ENCODE data around the gene WWOX. TPM values are rescaled to one million over a fixed set of nuclear protein-coding genes. Genes with fewer than 3 reads are reported as not detected.

WWOX gene
- total and polyA plus RNA-seq, 2 of the 4 experiments (the other 2 are of a cell fraction), result 2.7 to 5.4 TPM

GRCh38 chr16:78972006-78972405 is 872.6 kb downstream of the WWOX start:
- in situ Hi-C loops (cut with MboI; ENCODE audit: low sequenced_read_pairs), result no loop called here
- H3K18ac ChIP-seq (ENCODE audit: low read depth, low read length), result no peak overlapping the region
- no peak overlapping the region for H2AK5ac ChIP-seq (ENCODE audit: low read depth, low read length)
- H4K5ac ChIP-seq (ENCODE audit: low read depth, low read length), result no peak overlapping the region
- H3K79me1 ChIP-seq (ENCODE audit: low read depth in 1 of 2, low read length in 2 of 2), result no peaks in the 10 kb centered on the region
- POLR2A ChIA-PET (ENCODE audit: unreplicated experiment), result no interaction called here
- H2BK15ac ChIP-seq (ENCODE audit: low read depth, low read length), result no peak overlapping the region
- H3K23ac ChIP-seq (ENCODE audit: low read depth, low read length), result no peak overlapping the region
- no peak overlapping the region for H3K9ac ChIP-seq (ENCODE audit: low read depth, low read length)
- no TSS peak for BruUV-seq (replicated peaks)
- H3K4me3 ChIP-seq (ENCODE audit: insufficient read depth, low read depth, low read length), result no peak overlapping the region
- H3K56ac ChIP-seq (ENCODE audit: extremely low read depth, insufficient read depth, low read length), result no peak overlapping the region
- H3K9me1 ChIP-seq (ENCODE audit: insufficient read depth, low read length), result no peaks in the 10 kb centered on the region
- no peak overlapping the region for H4K91ac ChIP-seq (ENCODE audit: insufficient read depth, low read depth, low read length)
- DNase-seq (no peak), ATAC-seq (ENCODE audit: low read depth) (no peak)
- H3K4ac ChIP-seq (ENCODE audit: low read depth, low read length), result no peak overlapping the region
- H3K27me3 ChIP-seq (ENCODE audit: control insufficient read depth, insufficient read depth, low read length), result no peaks in the 10 kb centered on the region
- dilution Hi-C loops (cut with HindIII; ENCODE audit: low sequenced_read_pairs, unreplicated experiment), result no loop called here
- no peak overlapping the region for H3K4me2 ChIP-seq (ENCODE audit: low read depth, low read length)
- H3K9me3 ChIP-seq (ENCODE audit: control insufficient read depth, insufficient read depth, low read length), result peaks cover 26% of the 10 kb centered on the region
- CTCF ChIA-PET, result no interaction called here
- no peak overlapping the region for H4K8ac ChIP-seq (ENCODE audit: low read depth in 2 of 2, low read length in 2 of 2)
- no peak overlapping the region for H2BK120ac ChIP-seq (ENCODE audit: low read depth, low read length)
- H4K20me1 ChIP-seq (ENCODE audit: insufficient read depth, low read length), result no peaks in the 10 kb centered on the region
- intact Hi-C loops (cut with micrococcal nuclease), result no loop called here
- WGBS, 2 experiments (ENCODE audit: extremely low coverage in 2 of 2, insufficient read length in 1 of 2), result no CpG with 5 or more reads among the region's 10 CpGs
- no peak overlapping the region for H2AK9ac ChIP-seq (replicated peaks; ENCODE audit: low read depth, low read length, poor library complexity)
- H2BK20ac ChIP-seq (ENCODE audit: low read depth, low read length), result no peak overlapping the region
- H3K14ac ChIP-seq (replicated peaks; ENCODE audit: low read depth, low read length), result no peak overlapping the region
- no peaks in the 10 kb centered on the region for H3K36me3 ChIP-seq (ENCODE audit: control insufficient read depth, insufficient read depth, low read length)
- TF ChIP-seq MXI1 (IDR thresholded peaks at IDR 0.05; ENCODE audit: borderline replicate concordance, low read depth, low read length) (no peak), POLR2A (IDR thresholded peaks at IDR 0.05; ENCODE audit: low read depth, low read length) (no peak), ELK1 (IDR thresholded peaks at IDR 0.05; ENCODE audit: borderline replicate concordance, low read depth, low read length) (no peak), MAZ (IDR thresholded peaks at IDR 0.05; ENCODE audit: borderline replicate concordance, low read depth, low read length) (no peak), RCOR1 (IDR thresholded peaks at IDR 0.05; ENCODE audit: insufficient replicate concordance, low read length) (no peak), FOS (IDR thresholded peaks at IDR 0.05; ENCODE audit: low read depth, low read length) (no peak), USF2 (IDR thresholded peaks at IDR 0.05; ENCODE audit: low read depth, low read length) (no peak), CHD1 (IDR thresholded peaks at IDR 0.05; ENCODE audit: low read depth, low read length) (no peak), BHLHE40 (IDR thresholded peaks at IDR 0.05; ENCODE audit: low read depth, low read length) (no peak), CTCF (conservative IDR thresholded peaks at IDR 0.05; ENCODE audit: low read depth, low read length) (no peak)
- no peak overlapping the region for H2AFZ ChIP-seq (replicated peaks; ENCODE audit: low read length, poor library complexity)
- no peak overlapping the region for H2BK5ac ChIP-seq (ENCODE audit: low read depth, low read length, poor library complexity, severe bottlenecking)
- no peaks in the 10 kb centered on the region for H3K4me1 ChIP-seq (ENCODE audit: control insufficient read depth, insufficient read depth, low read length)
- no peak overlapping the region for H3K27ac ChIP-seq (ENCODE audit: insufficient read depth, low read length)
